Type B pancreatic cell (in vitro differentiated cells): ENCODE measurements around the gene TBRG4. TPM values are rescaled to one million over a fixed set of nuclear protein-coding genes. Genes with fewer than 3 reads are reported as not detected.

Experiments
- DNase-seq: peaks from one replicate; pipeline ENCODE4 v3.0.0; 2021; ENCODE audit warnings: mixed read lengths; ENCODE audit not compliant: unreplicated experiment; ENCODE audit errors: extremely low spot score
- H3K27ac Mint-ChIP-seq: 2 replicates; pipeline ENCODE4 v1.8.0; 2021; ENCODE audit warnings: mild to moderate bottlenecking, mixed read lengths
- H3K27me3 Mint-ChIP-seq: 2 replicates; pipeline ENCODE4 v1.8.0; 2021; ENCODE audit warnings: mixed read lengths
- H3K36me3 Mint-ChIP-seq: 2 replicates; pipeline ENCODE4 v1.8.0; 2021; ENCODE audit warnings: mixed read lengths
- H3K4me1 Mint-ChIP-seq: one replicate; pipeline ENCODE4 v1.8.0; 2021; ENCODE audit warnings: mixed read lengths; ENCODE audit not compliant: unreplicated experiment
- H3K4me3 Mint-ChIP-seq: 2 replicates; pipeline ENCODE4 v1.8.0; 2021; ENCODE audit warnings: mild to moderate bottlenecking, mixed read lengths
- H3K9me3 Mint-ChIP-seq: 2 replicates; pipeline ENCODE4 v1.8.0; 2021; ENCODE audit warnings: mixed read lengths
- CTCF ChIP-seq: fragments of 200-600 bp; sonication (generic); conservative IDR thresholded peaks from 2 replicates; pipeline ENCODE4 v1.5.0; 2021; ENCODE audit warnings: antibody characterized with exemption, mild to moderate bottlenecking
- total RNA-seq: library from RNA; stranded (reverse); gene quantifications from 2 replicates; pipeline ENCODE4 v1.2.1, GENCODE V29; 2021; ENCODE audit warnings: low replicate concordance

The TBRG4 gene
- total RNA-seq, 1 donor from 2014 or later, result 88.2 TPM

GRCh38 chr7:45061806-45062425 is 49.6 kb downstream of the TBRG4 start:
- Mint-ChIP-seq H3K9me3 (no peaks in the 10 kb centered on the region), H3K4me1 (no peaks in the 10 kb centered on the region), H3K27me3 (no peaks in the 10 kb centered on the region), H3K4me3 (no peak overlapping the region), H3K36me3 (peaks cover 14% of the 10 kb centered on the region), H3K27ac (no peak overlapping the region)
- TF ChIP-seq CTCF, result no peak
- DNase-seq, result no peak

- no peak overlapping the region for H3K4me3 Mint-ChIP-seq
- no peak overlapping the region for H3K27ac Mint-ChIP-seq
- peaks cover 14% of the 10 kb centered on the region for H3K36me3 Mint-ChIP-seq
- no peaks in the 10 kb centered on the region for H3K4me1 Mint-ChIP-seq
- DNase-seq, result no peak
- H3K27me3 Mint-ChIP-seq, result no peaks in the 10 kb centered on the region
- no peak for TF ChIP-seq CTCF
- no peaks in the 10 kb centered on the region for H3K9me3 Mint-ChIP-seq
These were observed 50.1 kb downstream of the TBRG4 start for GRCh38 chr7:45061352-45061751.

- Mint-ChIP-seq H3K4me1 (no peaks in the 10 kb centered on the region), H3K27me3 (no peaks in the 10 kb centered on the region), H3K27ac (no peak overlapping the region), H3K4me3 (no peak overlapping the region), H3K36me3 (peaks cover 10% of the 10 kb centered on the region), H3K9me3 (peaks cover 3% of the 10 kb centered on the region)
- TF ChIP-seq CTCF, result no peak
- no peak for DNase-seq
These were observed 51.2 kb downstream of the TBRG4 start for GRCh38 chr7:45060295-45060694.

- TF ChIP-seq CTCF, result no peak
- peaks cover 3% of the 10 kb centered on the region for H3K9me3 Mint-ChIP-seq
- no peak overlapping the region for H3K27ac Mint-ChIP-seq
- no peaks in the 10 kb centered on the region for H3K4me1 Mint-ChIP-seq
- H3K4me3 Mint-ChIP-seq, result no peak overlapping the region
- H3K27me3 Mint-ChIP-seq, result no peaks in the 10 kb centered on the region
- H3K36me3 Mint-ChIP-seq, result peaks cover 21% of the 10 kb centered on the region
- DNase-seq, result no peak
These were observed 53.6 kb downstream of the TBRG4 start for GRCh38 chr7:45057878-45058277.

GRCh38 chr7:45055594-45056219 is 55.8 kb downstream of the TBRG4 start:
- TF ChIP-seq CTCF, result no peak

More at GRCh38 chr7:45055594-45056219, 55.8 kb downstream of the TBRG4 start:
- no peak for DNase-seq
- H3K4me1 Mint-ChIP-seq, result no peaks in the 10 kb centered on the region
- no peaks in the 10 kb centered on the region for H3K27me3 Mint-ChIP-seq
- H3K9me3 Mint-ChIP-seq, result peaks cover 3% of the 10 kb centered on the region
- H3K27ac Mint-ChIP-seq, result no peak overlapping the region
- peaks cover 20% of the 10 kb centered on the region for H3K36me3 Mint-ChIP-seq
- H3K4me3 Mint-ChIP-seq, result no peak overlapping the region
